Panc1 (cell line): ENCODE results near the gene CCDC69. TPM values are rescaled to one million over a fixed set of nuclear protein-coding genes. Genes with fewer than 3 reads are reported as not detected.

Source experiments
- ATAC-seq: fragments of 200-7000 bp; cut with Tn5 transposase; 2 replicates; pipeline ENCODE4 v1.9.1; 2020; ENCODE audit warnings: mild to moderate bottlenecking, moderate library complexity
- BruUV-seq: library from RNA; stranded (reverse); fragments of 400-500 nt; replicated peaks from 2 replicates; lab custom pipeline; 2021; lab: Mats Ljungman, UMichigan
- CTCF ChIA-PET: fragments of 300-600 bp; sonication (Branson Sonifier 250); formaldehyde crosslinking; loops from one replicate; lab custom pipeline; 2022; ENCODE audit warnings: antibody characterized with exemption; lab: Charles Lee
- POLR2A ChIA-PET: fragments of 300-600 bp; sonication (Branson Sonifier 250); formaldehyde crosslinking; loops from one replicate; lab custom pipeline; 2022; ENCODE audit warnings: antibody characterized with exemption; lab: Charles Lee
- DNase-seq: peaks from one replicate; pipeline ENCODE4 v3.0.0-alpha.2; 2010; ENCODE audit warnings: low read depth, low spot score
- H3K27ac ChIP-seq: 2 replicates; pipeline ENCODE4 v1.5.1; 2011; ENCODE audit warnings: mild to moderate bottlenecking, low read length, inconsistent platforms
- H3K27me3 ChIP-seq: fragments of 200-500 bp; sonication (Bioruptor generic); 2 replicates; pipeline ENCODE4 v1.6.0; 2014; ENCODE audit warnings: low read length, inconsistent platforms; ENCODE audit not compliant: control insufficient read depth, insufficient read depth
- H3K36me3 ChIP-seq: fragments of 200-500 bp; sonication (Bioruptor generic); 2 replicates; pipeline ENCODE4 v1.5.1; 2014; ENCODE audit warnings: inconsistent platforms, mild to moderate bottlenecking, low read length, moderate library complexity; ENCODE audit not compliant: control insufficient read depth, insufficient read depth
- H3K4me1 ChIP-seq: 2 replicates; pipeline ENCODE4 v1.5.1; 2011; ENCODE audit warnings: inconsistent platforms, mild to moderate bottlenecking, low read length, moderate library complexity; ENCODE audit not compliant: control insufficient read depth, insufficient read depth
- H3K4me3 ChIP-seq, 2 experiments: 2 replicates each; pipeline ENCODE4 v1.5.1; 2011 to 2012; ENCODE audit warnings: low read depth in 2 of 2, low read length in 2 of 2, mild to moderate bottlenecking in 2 of 2, inconsistent platforms in 1 of 2, moderate library complexity in 1 of 2
- H3K9me3 ChIP-seq: fragments of 200-500 bp; sonication (Bioruptor generic); 2 replicates; pipeline ENCODE4 v1.5.1; 2014; ENCODE audit warnings: low read depth, mild to moderate bottlenecking, inconsistent platforms, low read length, moderate library complexity; ENCODE audit not compliant: control insufficient read depth, insufficient read depth
- CTCF ChIP-seq: fragments of 450-650 bp; IDR thresholded peaks from 2 replicates; pipeline ENCODE4 v1.5.1; 2017; ENCODE audit warnings: mild to moderate bottlenecking
- POLR2AphosphoS5 ChIP-seq: IDR thresholded peaks from 2 replicates; pipeline ENCODE4 v1.6.1; 2012; ENCODE audit warnings: mild to moderate bottlenecking, low read depth, low read length, moderate library complexity
- SIN3A ChIP-seq: IDR thresholded peaks from 2 replicates; pipeline ENCODE4 v1.6.1; 2012; ENCODE audit warnings: low read depth, mild to moderate bottlenecking, low read length, moderate library complexity, borderline replicate concordance; ENCODE audit not compliant: insufficient read depth
- TCF7L2 ChIP-seq: IDR thresholded peaks from 2 replicates; pipeline ENCODE4 v1.6.1; 2011; ENCODE audit warnings: mild to moderate bottlenecking, low read depth, low read length, inconsistent platforms
- in situ Hi-C: cut with HindIII; loops from 2 replicates; pipeline ENCODE4 v1.10.0; 2016; ENCODE audit warnings: low sequenced_read_pairs, low pct_unique_long_range_greater_than_20kb
- intact Hi-C: fragments of 100-400 bp; cut with micrococcal nuclease; formaldehyde crosslinking; loops from one replicate; pipeline ENCODE4 v1.10.0; 2022; ENCODE audit not compliant: unreplicated experiment
- total RNA-seq: library from RNA; stranded (reverse); gene quantifications from one replicate; pipeline ENCODE4 v1.2.1, GENCODE V29; 2021; ENCODE audit not compliant: unreplicated experiment
- TF ChIP-seq, protein P1 (sequence below), 2 experiments: IDR thresholded peaks; 2 replicates each; pipeline ENCODE4 v1.6.1; 2011 to 2012; ENCODE audit warnings: low read depth in 2 of 2, control low read depth in 1 of 2, low read length in 1 of 2, mild to moderate bottlenecking in 1 of 2, moderate library complexity in 1 of 2; ENCODE audit not compliant: insufficient read depth in 1 of 2

The CCDC69 gene
- total RNA-seq, 1 experiment from 2014 or later = 2.1 TPM

GRCh38 chr5:151208481-151208914 lies 15.4 kb downstream of the CCDC69 start:
- in situ Hi-C loops (no loop called here), intact Hi-C loops (no loop called here)
- H3K27ac ChIP-seq = no peak overlapping the region
- no peaks in the 10 kb centered on the region for H3K36me3 ChIP-seq
- H3K9me3 ChIP-seq = no peaks in the 10 kb centered on the region
- BruUV-seq = no TSS peak
- TF ChIP-seq, protein P1, sequence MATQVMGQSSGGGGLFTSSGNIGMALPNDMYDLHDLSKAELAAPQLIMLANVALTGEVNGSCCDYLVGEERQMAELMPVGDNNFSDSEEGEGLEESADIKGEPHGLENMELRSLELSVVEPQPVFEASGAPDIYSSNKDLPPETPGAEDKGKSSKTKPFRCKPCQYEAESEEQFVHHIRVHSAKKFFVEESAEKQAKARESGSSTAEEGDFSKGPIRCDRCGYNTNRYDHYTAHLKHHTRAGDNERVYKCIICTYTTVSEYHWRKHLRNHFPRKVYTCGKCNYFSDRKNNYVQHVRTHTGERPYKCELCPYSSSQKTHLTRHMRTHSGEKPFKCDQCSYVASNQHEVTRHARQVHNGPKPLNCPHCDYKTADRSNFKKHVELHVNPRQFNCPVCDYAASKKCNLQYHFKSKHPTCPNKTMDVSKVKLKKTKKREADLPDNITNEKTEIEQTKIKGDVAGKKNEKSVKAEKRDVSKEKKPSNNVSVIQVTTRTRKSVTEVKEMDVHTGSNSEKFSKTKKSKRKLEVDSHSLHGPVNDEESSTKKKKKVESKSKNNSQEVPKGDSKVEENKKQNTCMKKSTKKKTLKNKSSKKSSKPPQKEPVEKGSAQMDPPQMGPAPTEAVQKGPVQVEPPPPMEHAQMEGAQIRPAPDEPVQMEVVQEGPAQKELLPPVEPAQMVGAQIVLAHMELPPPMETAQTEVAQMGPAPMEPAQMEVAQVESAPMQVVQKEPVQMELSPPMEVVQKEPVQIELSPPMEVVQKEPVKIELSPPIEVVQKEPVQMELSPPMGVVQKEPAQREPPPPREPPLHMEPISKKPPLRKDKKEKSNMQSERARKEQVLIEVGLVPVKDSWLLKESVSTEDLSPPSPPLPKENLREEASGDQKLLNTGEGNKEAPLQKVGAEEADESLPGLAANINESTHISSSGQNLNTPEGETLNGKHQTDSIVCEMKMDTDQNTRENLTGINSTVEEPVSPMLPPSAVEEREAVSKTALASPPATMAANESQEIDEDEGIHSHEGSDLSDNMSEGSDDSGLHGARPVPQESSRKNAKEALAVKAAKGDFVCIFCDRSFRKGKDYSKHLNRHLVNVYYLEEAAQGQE (IDR thresholded peaks at IDR 0.05; ENCODE audit: insufficient read depth in 1 of 2, low read depth in 2 of 2, low read length in 1 of 2) = no peak
- TF ChIP-seq CTCF (no peak), POLR2AphosphoS5 (no peak), SIN3A (no peak), TCF7L2 (no peak)
- no peak for DNase-seq
- ChIA-PET POLR2A (no interaction called here), CTCF (no interaction called here)
- no peaks in the 10 kb centered on the region for H3K27me3 ChIP-seq
- ATAC-seq = no peak
- H3K4me1 ChIP-seq = no peaks in the 10 kb centered on the region
- no peak overlapping the region for H3K4me3 ChIP-seq

DNA sequence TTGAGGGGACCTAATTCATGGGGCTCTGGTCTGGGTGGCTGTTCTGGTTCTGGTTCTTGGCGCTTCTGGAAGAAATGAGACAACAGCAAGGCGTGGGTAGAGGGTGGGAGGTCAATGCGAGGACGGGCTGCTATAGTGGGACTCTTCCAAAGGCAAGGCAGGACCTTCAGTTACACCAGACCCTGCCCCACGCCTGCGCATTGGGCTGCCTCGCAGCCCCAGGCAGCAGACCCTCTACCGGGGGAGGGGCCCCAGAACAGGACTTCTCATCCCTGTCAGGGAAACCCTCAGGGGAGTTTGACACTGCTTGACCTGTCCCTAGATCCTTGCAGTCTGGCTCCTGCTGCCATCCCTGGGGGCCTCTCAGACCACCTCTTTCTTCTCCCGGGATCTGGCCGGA lies 18.5 kb downstream of the CCDC69 start:
- ATAC-seq = no peak
- Histone ChIP-seq H3K4me3 (no peak overlapping the region), H3K27ac (no peak overlapping the region), H3K36me3 (no peaks in the 10 kb centered on the region), H3K4me1 (no peaks in the 10 kb centered on the region), H3K27me3 (no peaks in the 10 kb centered on the region), H3K9me3 (no peaks in the 10 kb centered on the region)
- ChIA-PET CTCF (no interaction called here), POLR2A (no interaction called here)
- no peak for DNase-seq
- in situ Hi-C loops = no loop called here
- intact Hi-C loops = no loop called here
- BruUV-seq = no TSS peak
- TF ChIP-seq SIN3A (no peak), CTCF (no peak), POLR2AphosphoS5 (no peak), TCF7L2 (no peak)
- TF ChIP-seq, protein P1 (IDR thresholded peaks at IDR 0.05; ENCODE audit: insufficient read depth in 1 of 2, low read depth in 2 of 2, low read length in 1 of 2) = no peak
